Ovary (tissue), 3 donors: ENCODE measurements around the gene HNRNPLL.

Experiments
- CTCF ChIP-seq, 3 donors: fragments of 450-650 bp in 2 of 3; fragments of 200-600 bp in 1 of 3; IDR thresholded peaks; one replicate each; pipeline versions ENCODE4 v1.5.1 to v1.8.0; 2016 to 2022; ENCODE audit warnings: antibody characterized with exemption in 3 of 3, mild to moderate bottlenecking in 1 of 3
- EP300 ChIP-seq: sonication (generic); formaldehyde crosslinking; IDR thresholded peaks from one replicate; pipeline ENCODE4 v1.6.1; 2017; ENCODE audit warnings: antibody characterized with exemption
- POLR2A ChIP-seq: fragments of 450-650 bp; IDR thresholded peaks from one replicate; pipeline ENCODE4 v1.6.1; 2017; ENCODE audit warnings: antibody characterized with exemption, mild to moderate bottlenecking, moderate library complexity
- donor health status: DM: no; HTN: no; CAD: no.

GRCh38 chr2:38557981-38558380 lies 44.7 kb downstream of the HNRNPLL start:
- TF ChIP-seq CTCF (IDR thresholded peaks at IDR 0.05): no peak
- TF ChIP-seq EP300: no peak
- TF ChIP-seq POLR2A: no peak
